GM23338 (cell line): ENCODE measurements around the gene CCL7. TPM values are rescaled to one million over a fixed set of nuclear protein-coding genes. Genes with fewer than 3 reads are reported as not detected.
A peak's percentile ranks its signal among the peaks of the same experiment; 100 is the strongest.

Source experiments
- ATAC-seq: fragments of 200-7000 bp; cut with Tn5 transposase; 3 replicates; pipeline ENCODE4 v1.9.1; 2020
- DNase-seq: peaks from one replicate; pipeline ENCODE4 v3.0.0-alpha.2; 2015; ENCODE audit warnings: low spot score
- H2AFZ ChIP-seq: fragments of 200-600 bp; sonication (generic); 2 replicates; pipeline ENCODE4 v1.8.0; 2016; ENCODE audit warnings: antibody characterized with exemption, mild to moderate bottlenecking, moderate library complexity
- H3F3A ChIP-seq: fragments of 200-600 bp; sonication (generic); replicated peaks from 2 replicates; pipeline ENCODE4 v1.8.0; 2017; ENCODE audit warnings: antibody characterized with exemption, mixed run types, low read depth
- H3K27ac ChIP-seq: fragments of 200-600 bp; sonication (generic); 2 replicates; pipeline ENCODE4 v1.6.1; 2016; ENCODE audit warnings: low read depth
- H3K27me3 ChIP-seq: fragments of 200-600 bp; sonication (generic); 2 replicates; pipeline ENCODE4 v1.8.0; 2016; ENCODE audit warnings: mild to moderate bottlenecking, mixed run types, moderate library complexity; ENCODE audit not compliant: insufficient read depth
- H3K36me3 ChIP-seq: fragments of 200-600 bp; sonication (generic); 2 replicates; pipeline ENCODE4 v1.8.0; 2016; ENCODE audit warnings: mild to moderate bottlenecking; ENCODE audit not compliant: insufficient read depth
- H3K4me1 ChIP-seq: fragments of 200-600 bp; sonication (generic); 2 replicates; pipeline ENCODE4 v1.8.0; 2016; ENCODE audit warnings: mild to moderate bottlenecking, moderate library complexity; ENCODE audit not compliant: insufficient read depth
- H3K4me2 ChIP-seq: fragments of 200-600 bp; sonication (generic); 2 replicates; pipeline ENCODE4 v1.7.1; 2017; ENCODE audit warnings: mixed run types
- H3K4me3 ChIP-seq: fragments of 200-600 bp; sonication (generic); 2 replicates; pipeline ENCODE4 v1.6.1; 2016; ENCODE audit warnings: mixed run types
- H3K79me2 ChIP-seq: fragments of 200-600 bp; sonication (generic); replicated peaks from 2 replicates; pipeline ENCODE4 v1.8.0; 2017; ENCODE audit warnings: mild to moderate bottlenecking; ENCODE audit not compliant: insufficient read depth
- H3K9me2 ChIP-seq: fragments of 200-600 bp; sonication (generic); 2 replicates; pipeline ENCODE4 v1.8.0; 2017; ENCODE audit not compliant: insufficient read depth
- H4K20me1 ChIP-seq: fragments of 200-600 bp; sonication (generic); replicated peaks from 2 replicates; pipeline ENCODE4 v1.8.0; 2017; ENCODE audit warnings: mild to moderate bottlenecking; ENCODE audit not compliant: insufficient read depth
- H3K27ac Mint-ChIP-seq: 2 replicates; pipeline ENCODE4 v1.8.0; 2020; ENCODE audit warnings: inconsistent platforms, mild to moderate bottlenecking, moderate library complexity, mixed read lengths
- H3K27me3 Mint-ChIP-seq: 3 replicates; pipeline ENCODE4 v1.8.0; 2022; ENCODE audit warnings: low read depth, mild to moderate bottlenecking, moderate library complexity, mixed read lengths, inconsistent platforms; ENCODE audit not compliant: insufficient read depth, poor library complexity
- H3K36me3 Mint-ChIP-seq: 3 replicates; pipeline ENCODE4 v1.8.0; 2021; ENCODE audit warnings: low read depth, mild to moderate bottlenecking, inconsistent platforms, moderate library complexity, mixed read lengths
- H3K4me1 Mint-ChIP-seq: 3 replicates; pipeline ENCODE4 v1.8.0; 2020; ENCODE audit warnings: mild to moderate bottlenecking, inconsistent platforms, mixed read lengths
- H3K4me3 Mint-ChIP-seq: 3 replicates; pipeline ENCODE4 v1.8.0; 2021; ENCODE audit warnings: moderate library complexity, mild to moderate bottlenecking, inconsistent platforms, mixed read lengths
- H3K9me3 Mint-ChIP-seq: 3 replicates; pipeline ENCODE4 v1.8.0; 2020; ENCODE audit warnings: moderate library complexity, mild to moderate bottlenecking, inconsistent platforms, mixed read lengths
- CREB1 ChIP-seq: fragments of 250-450 bp; sonication (Bioruptor Pico); IDR thresholded peaks from 2 replicates; pipeline ENCODE4 v1.5.0; 2020; ENCODE audit warnings: low read depth, mild to moderate bottlenecking, moderate library complexity
- CTCF ChIP-seq, 2 experiments: fragments of 200-600 bp in 1 of 2; sonication (generic) in 1 of 2; conservative IDR thresholded peaks; 2 replicates each; pipeline versions ENCODE4 v1.5.1 to v1.6.1; 2016 to 2017; ENCODE audit warnings: antibody characterized with exemption in 2 of 2, low read depth in 2 of 2, mild to moderate bottlenecking in 2 of 2, moderate library complexity in 1 of 2
- ETS1 ChIP-seq: IDR thresholded peaks from 2 replicates; pipeline ENCODE4 v1.6.1; 2016; ENCODE audit warnings: antibody characterized with exemption
- EZH2 ChIP-seq: fragments of 200-600 bp; sonication (generic); IDR thresholded peaks from one replicate; pipeline ENCODE4 v1.8.0; 2017; ENCODE audit warnings: antibody characterized with exemption, mild to moderate bottlenecking, low read depth; ENCODE audit not compliant: unreplicated experiment
- EZH2phosphoT487 ChIP-seq: fragments of 200-600 bp; sonication (generic); IDR thresholded peaks from one replicate; pipeline ENCODE4 v1.8.1; 2018; ENCODE audit warnings: antibody characterized with exemption; ENCODE audit not compliant: unreplicated experiment
- JUNB ChIP-seq: IDR thresholded peaks from one replicate; pipeline ENCODE4 v1.6.1; 2016; ENCODE audit warnings: antibody characterized with exemption; ENCODE audit not compliant: unreplicated experiment
- NANOG ChIP-seq: IDR thresholded peaks from 2 replicates; pipeline ENCODE4 v1.6.1; 2016; ENCODE audit warnings: antibody characterized with exemption, borderline replicate concordance
- POLR2AphosphoS5 ChIP-seq: IDR thresholded peaks from 2 replicates; pipeline ENCODE4 v1.6.1; 2016; ENCODE audit warnings: antibody characterized with exemption, low read depth
- ZNF331 ChIP-seq: fragments of 250-450 bp; sonication (Bioruptor Pico); IDR thresholded peaks from 2 replicates; pipeline ENCODE4 v1.5.0; 2020; ENCODE audit warnings: low read depth, mild to moderate bottlenecking, moderate library complexity
- ZNF462 ChIP-seq: fragments of 250-450 bp; sonication (Bioruptor Pico); IDR thresholded peaks from 2 replicates; pipeline ENCODE4 v1.5.0; 2020; ENCODE audit warnings: mild to moderate bottlenecking, moderate library complexity
- polyA plus RNA-seq: library from polyadenylated mRNA; unstranded; fragments of >200 nt; fragmentation: Nextera tagmentation; extraction: Ambion mirVana; gene quantifications from 2 replicates; pipeline ENCODE4 v1.2.1, GENCODE V29; 2016
- total RNA-seq: library from RNA; depleted of rRNA; stranded (reverse); fragments of >200 nt; shearing (Covaris generic); gene quantifications from 2 replicates; pipeline ENCODE4 v1.2.3, GENCODE V29; 2014

CCL7 gene
- total and polyA plus RNA-seq, 2 experiments from 2014 or later: not detected

- TF ChIP-seq ZNF462 (CRISPR knock-in tag) (no peak), CREB1 (no peak), CTCF (conservative IDR thresholded peaks at IDR 0.05; ENCODE audit: low read depth in 2 of 2) (no peak), ZNF331 (CRISPR knock-in tag) (no peak), JUNB (no peak), POLR2AphosphoS5 (no peak)
Measured at GRCh38 chr17:34255381-34255732, 14.7 kb upstream of the CCL7 start (continued).

- peaks cover 9% of the 10 kb centered on the region for H3K27me3 Mint-ChIP-seq
- H3F3A ChIP-seq: peaks cover 5% of the 10 kb centered on the region
- no peak overlapping the region for H3K27ac Mint-ChIP-seq
- no peaks in the 10 kb centered on the region for H3K9me3 Mint-ChIP-seq
- peak overlapping the region; percentile 46 for H3K4me3 ChIP-seq
- H2AFZ ChIP-seq: peak overlapping the region; percentile 33; the same call in 1 of the 2 replicates
- H3K27ac ChIP-seq: peak overlapping the region; percentile 85
- H3K4me2 ChIP-seq: peak overlapping the region; percentile 89
- peaks cover 31% of the 10 kb centered on the region for H3K4me1 ChIP-seq
- DNase-seq (no peak), ATAC-seq (no peak)
- H3K36me3 ChIP-seq: no peaks in the 10 kb centered on the region; the same call in 1 of the 2 replicates
- H3K36me3 Mint-ChIP-seq: no peaks in the 10 kb centered on the region; the same call in 2 of the 3 replicates
- peaks cover 36% of the 10 kb centered on the region for H3K4me1 Mint-ChIP-seq
- H3K9me2 ChIP-seq: peaks cover 8% of the 10 kb centered on the region; the same call in 1 of the 2 replicates
- no peaks in the 10 kb centered on the region for H3K79me2 ChIP-seq
- H4K20me1 ChIP-seq: no peaks in the 10 kb centered on the region
- H3K4me3 Mint-ChIP-seq: peak overlapping the region; percentile 74
- H3K27me3 ChIP-seq: peaks cover 9% of the 10 kb centered on the region; the same call in 1 of the 2 replicates
- no peak for TF ChIP-seq EZH2phosphoT487
- TF ChIP-seq POLR2AphosphoS5: no peak
- no peak for TF ChIP-seq NANOG
- no peak for TF ChIP-seq ZNF331 (CRISPR knock-in tag)
- TF ChIP-seq ETS1: no peak
- no peak for TF ChIP-seq EZH2
- TF ChIP-seq CTCF (conservative IDR thresholded peaks at IDR 0.05; ENCODE audit: low read depth in 2 of 2): no peak
Measured at GRCh38 chr17:34255841-34256240, 14.2 kb upstream of the CCL7 start.
